Measurements from ENCODE around the gene MAP2K7. TPM values are rescaled to one million over a fixed set of nuclear protein-coding genes. Genes with fewer than 3 reads are reported as not detected.
A peak's percentile ranks its signal among the peaks of the same experiment; 100 is the strongest.

MAP2K7 gene
- total and polyA plus RNA-seq, 8 donors: 25.7 to 33.1 (median 30.6) TPM

- intact Hi-C loops (cut with DNase I): no loop called here
- Histone ChIP-seq H3K4me3 (peak within 1 kb of the TSS; percentile 22 to 42), H3K36me3 (peaks cover 0 to 46% of the 10 kb centered on the region in 2 donors), H3K9me3 (no peaks in the 10 kb centered on the region), H3K4me1 (peaks cover 13 to 34% of the 10 kb centered on the region in 2 donors), H3K27ac (no peak within 1 kb of the TSS), H3K27me3 (peaks cover 0 to 15% of the 10 kb centered on the region in 2 donors)
- DNase-seq: peak in 3 of 4 donors; percentile 64 to 94 (median 64)
- no peak for TF ChIP-seq CTCF (IDR thresholded peaks at IDR 0.05)
- ATAC-seq: peak; percentile 66
Measured at GRCh38 chr19:7926021-7926726, 22.5 kb downstream of the MAP2K7 start, which contains the start of gene CTXN1. TSS of gene CTXN1 (minus strand) at chr19:7926135. CDS start at chr19:7925538, 597 bp downstream.

GRCh38 chr19:7926727-7927604 is 23.3 kb downstream of the MAP2K7 start:
- no peak for ATAC-seq
- intact Hi-C loops (cut with DNase I): no loop called here
- no peak for TF ChIP-seq CTCF (IDR thresholded peaks at IDR 0.05)
- DNase-seq: peak in 1 of 4 donors; percentile 80
- H3K36me3 ChIP-seq: peaks cover 0 to 49% of the 10 kb centered on the region in 2 donors
- no peaks in the 10 kb centered on the region for H3K9me3 ChIP-seq
- no peak overlapping the region for H3K4me3 ChIP-seq
- H3K4me1 ChIP-seq: peaks cover 5 to 26% of the 10 kb centered on the region in 2 donors
- H3K27ac ChIP-seq: no peak overlapping the region
- peaks cover 0 to 15% of the 10 kb centered on the region in 2 donors for H3K27me3 ChIP-seq

- Histone ChIP-seq H3K27me3 (peaks cover 0 to 15% of the 10 kb centered on the region in 2 donors), H3K36me3 (peaks cover 0 to 49% of the 10 kb centered on the region in 2 donors), H3K27ac (peak overlapping the region; percentile 3 to 79), H3K4me1 (peaks cover 5 to 23% of the 10 kb centered on the region in 2 donors), H3K4me3 (no peak overlapping the region), H3K9me3 (no peaks in the 10 kb centered on the region)
- DNase-seq: peak in 1 of 4 donors; percentile 64
- no peak for ATAC-seq
- intact Hi-C loops (cut with DNase I): no loop called here
- TF ChIP-seq CTCF (IDR thresholded peaks at IDR 0.05): no peak
Measured at GRCh38 chr19:7927605-7928333, 24.1 kb downstream of the MAP2K7 start.

- Histone ChIP-seq H3K36me3 (peaks cover 0 to 49% of the 10 kb centered on the region in 2 donors), H3K27ac (peak overlapping the region; percentile 3 to 79), H3K4me1 (peaks cover 5 to 23% of the 10 kb centered on the region in 2 donors), H3K4me3 (no peak overlapping the region), H3K9me3 (no peaks in the 10 kb centered on the region), H3K27me3 (peaks cover 0 to 15% of the 10 kb centered on the region in 2 donors)
- no peak for DNase-seq
- no peak for TF ChIP-seq CTCF (IDR thresholded peaks at IDR 0.05)
- ATAC-seq: no peak
- intact Hi-C loops (cut with DNase I): no loop called here
Measured at GRCh38 chr19:7928334-7928706, 24.6 kb downstream of the MAP2K7 start.

Measured in left lung (tissue), 10 donors.